Nephron (organoid): Measurements from ENCODE around the gene ARL13B.

Experiments used
- H3K27ac Mint-ChIP-seq, 3 experiments: 2 replicates each; pipeline ENCODE4 v1.8.0; 2020; ENCODE audit warnings: mixed read lengths in 3 of 3, mild to moderate bottlenecking in 2 of 3, moderate library complexity in 1 of 3
- H3K27me3 Mint-ChIP-seq: 2 replicates; pipeline ENCODE4 v1.8.0; 2021; ENCODE audit warnings: low read depth, mild to moderate bottlenecking, moderate library complexity, mixed read lengths
- H3K36me3 Mint-ChIP-seq: 2 replicates; pipeline ENCODE4 v1.8.0; 2020; ENCODE audit warnings: low read depth, mixed read lengths
- H3K4me1 Mint-ChIP-seq: 2 replicates; pipeline ENCODE4 v1.8.0; 2020; ENCODE audit warnings: mixed read lengths
- H3K4me3 Mint-ChIP-seq, 3 experiments: 2 replicates each; pipeline ENCODE4 v1.8.0; 2020; ENCODE audit warnings: mild to moderate bottlenecking in 3 of 3, mixed read lengths in 3 of 3, moderate library complexity in 2 of 3
- H3K9me3 Mint-ChIP-seq: 2 replicates; pipeline ENCODE4 v1.8.0; 2020; ENCODE audit warnings: mixed read lengths
- CTCF ChIP-seq, 3 experiments: fragments of 200-600 bp; sonication (generic); IDR thresholded peaks; one replicate each; pipeline ENCODE4 v1.5.0; 2021; ENCODE audit warnings: antibody characterized with exemption in 3 of 3; ENCODE audit not compliant: unreplicated experiment in 3 of 3

ARL13B gene

DNA sequence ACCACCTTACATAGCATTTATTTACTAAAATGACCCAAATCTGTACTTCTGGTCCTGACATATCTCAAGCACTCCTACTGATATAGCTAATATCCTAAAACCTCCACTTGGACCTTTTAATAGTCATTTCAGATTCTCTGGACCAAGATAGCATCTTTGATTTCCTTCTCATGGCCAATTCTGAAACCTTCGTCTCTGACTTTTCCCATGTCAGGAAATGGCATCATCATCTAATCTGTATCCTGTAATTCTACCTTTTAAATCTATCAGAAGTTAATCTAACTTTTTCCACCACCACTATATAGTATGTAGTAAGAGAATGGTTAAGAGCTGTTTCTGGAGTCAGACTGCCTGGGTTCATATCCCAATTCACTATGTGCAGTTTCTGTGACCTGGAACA is 32.2 kb downstream of the ARL13B start:
- Mint-ChIP-seq H3K9me3 (no peaks in the 10 kb centered on the region), H3K27me3 (no peaks in the 10 kb centered on the region), H3K4me1 (no peaks in the 10 kb centered on the region), H3K27ac (no peak overlapping the region), H3K4me3 (no peak overlapping the region), H3K36me3 (peaks cover 7% of the 10 kb centered on the region)
- no peak for TF ChIP-seq CTCF (IDR thresholded peaks at IDR 0.05; ENCODE audit: unreplicated experiment in 3 of 3)

GRCh38 chr3:94015025-94015424 is 35.1 kb downstream of the ARL13B start:
- H3K4me3 Mint-ChIP-seq, result no peak overlapping the region

DNA sequence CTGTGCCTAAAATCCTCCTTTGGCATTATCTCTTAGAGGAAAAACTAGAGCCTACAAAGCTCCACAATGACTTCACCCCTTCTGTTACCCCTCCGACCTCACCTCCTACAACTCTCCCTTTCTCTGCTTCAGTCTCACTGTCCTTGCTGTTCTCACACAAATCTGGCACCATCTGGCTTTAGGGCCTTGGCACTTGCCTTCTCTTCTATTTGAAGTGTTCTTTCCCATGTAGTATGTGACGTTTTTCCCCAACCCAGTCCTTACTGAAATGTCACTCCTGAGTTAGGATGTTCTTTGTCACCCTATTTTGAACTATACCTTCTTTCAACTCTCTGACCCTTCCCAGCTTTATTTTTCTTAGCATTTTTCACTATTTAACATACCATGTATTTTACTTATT is 39.7 kb downstream of the ARL13B start:
- no peak for TF ChIP-seq CTCF (IDR thresholded peaks at IDR 0.05; ENCODE audit: unreplicated experiment in 3 of 3)
- Mint-ChIP-seq H3K4me3 (no peak overlapping the region), H3K9me3 (no peaks in the 10 kb centered on the region), H3K36me3 (peaks cover 9% of the 10 kb centered on the region), H3K27me3 (no peaks in the 10 kb centered on the region), H3K27ac (no peak overlapping the region), H3K4me1 (no peaks in the 10 kb centered on the region)

More at GRCh38 chr3:94015025-94015424, 35.1 kb downstream of the ARL13B start:
- Mint-ChIP-seq H3K27ac (no peak overlapping the region), H3K27me3 (no peaks in the 10 kb centered on the region), H3K4me1 (no peaks in the 10 kb centered on the region), H3K36me3 (peaks cover 12% of the 10 kb centered on the region), H3K9me3 (no peaks in the 10 kb centered on the region)
- no peak for TF ChIP-seq CTCF (IDR thresholded peaks at IDR 0.05; ENCODE audit: unreplicated experiment in 3 of 3)

- Mint-ChIP-seq H3K27ac (no peak overlapping the region), H3K9me3 (no peaks in the 10 kb centered on the region), H3K36me3 (peaks cover 4% of the 10 kb centered on the region), H3K4me3 (no peak overlapping the region), H3K4me1 (no peaks in the 10 kb centered on the region), H3K27me3 (no peaks in the 10 kb centered on the region)
- no peak for TF ChIP-seq CTCF (IDR thresholded peaks at IDR 0.05; ENCODE audit: unreplicated experiment in 3 of 3)
Observed at GRCh38 chr3:94020293-94020692, 40.3 kb downstream of the ARL13B start.

GRCh38 chr3:94024385-94024784 is 44.4 kb downstream of the ARL13B start:
- peak overlapping the region in 1 of 3 experiments; percentile 9 for H3K27ac Mint-ChIP-seq
- H3K36me3 Mint-ChIP-seq, result peaks cover 4% of the 10 kb centered on the region
- TF ChIP-seq CTCF (IDR thresholded peaks at IDR 0.05; ENCODE audit: unreplicated experiment in 3 of 3), result no peak
- H3K9me3 Mint-ChIP-seq, result no peaks in the 10 kb centered on the region
- no peaks in the 10 kb centered on the region for H3K27me3 Mint-ChIP-seq
- no peaks in the 10 kb centered on the region for H3K4me1 Mint-ChIP-seq
- no peak overlapping the region for H3K4me3 Mint-ChIP-seq

GRCh38 chr3:94026623-94027022 is 46.7 kb downstream of the ARL13B start:
- no peak for TF ChIP-seq CTCF (IDR thresholded peaks at IDR 0.05; ENCODE audit: unreplicated experiment in 3 of 3)
- H3K27ac Mint-ChIP-seq, result no peak overlapping the region
- no peaks in the 10 kb centered on the region for H3K27me3 Mint-ChIP-seq
- H3K4me3 Mint-ChIP-seq, result no peak overlapping the region
- H3K4me1 Mint-ChIP-seq, result no peaks in the 10 kb centered on the region
- H3K9me3 Mint-ChIP-seq, result no peaks in the 10 kb centered on the region
- H3K36me3 Mint-ChIP-seq, result peaks cover 7% of the 10 kb centered on the region
